ENCODE results near the gene GPR132. TPM values are rescaled to one million over a fixed set of nuclear protein-coding genes. Genes with fewer than 3 reads are reported as not detected.
A peak's percentile ranks its signal among the peaks of the same experiment; 100 is the strongest.

Gene GPR132
- total RNA-seq, 6 donors from 2014 or later, result 3.0 to 14.7 (median 7.0) TPM

DNA sequence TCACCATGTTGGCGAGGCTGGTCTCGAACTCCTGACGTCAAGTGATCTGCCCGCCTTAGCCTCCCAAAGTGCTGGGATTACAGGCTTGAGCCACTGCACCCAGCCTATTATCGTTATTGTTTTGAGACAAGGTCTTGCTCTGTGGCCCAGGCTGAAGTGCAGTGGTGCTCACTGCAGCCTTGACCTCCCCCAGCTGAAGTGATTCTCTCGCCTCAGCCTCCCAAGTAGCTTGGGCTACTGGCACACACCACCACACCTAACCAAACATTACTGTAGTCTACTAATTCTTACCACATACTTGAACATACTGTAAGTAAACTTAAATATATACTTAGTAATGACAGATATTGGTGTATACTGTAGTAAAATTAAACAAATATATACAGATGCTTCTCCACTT, 39.8 kb downstream of the GPR132 start:
- Histone ChIP-seq H3K27me3 (no peaks in the 10 kb centered on the region), H3K4me3 (no peak overlapping the region), H3K27ac (peak overlapping the region in 2 of 4 donors; percentile 27 to 67), H3K9me3 (no peaks in the 10 kb centered on the region), H3K36me3 (no peaks in the 10 kb centered on the region), H3K4me1 (peaks cover 6 to 12% (median 7%) of the 10 kb centered on the region in 4 donors)
- ATAC-seq (ENCODE audit: low FRiP score in 2 of 2) (no peak), DNase-seq (no peak)
- 98% methylated on average over 6 of the region's 6 CpGs for WGBS, 2 donors
- TF ChIP-seq EP300 (IDR thresholded peaks at IDR 0.05) (no peak), POLR2A (IDR thresholded peaks at IDR 0.05) (no peak), POLR2AphosphoS5 (IDR thresholded peaks at IDR 0.05) (no peak)
- TF ChIP-seq, protein P1, sequence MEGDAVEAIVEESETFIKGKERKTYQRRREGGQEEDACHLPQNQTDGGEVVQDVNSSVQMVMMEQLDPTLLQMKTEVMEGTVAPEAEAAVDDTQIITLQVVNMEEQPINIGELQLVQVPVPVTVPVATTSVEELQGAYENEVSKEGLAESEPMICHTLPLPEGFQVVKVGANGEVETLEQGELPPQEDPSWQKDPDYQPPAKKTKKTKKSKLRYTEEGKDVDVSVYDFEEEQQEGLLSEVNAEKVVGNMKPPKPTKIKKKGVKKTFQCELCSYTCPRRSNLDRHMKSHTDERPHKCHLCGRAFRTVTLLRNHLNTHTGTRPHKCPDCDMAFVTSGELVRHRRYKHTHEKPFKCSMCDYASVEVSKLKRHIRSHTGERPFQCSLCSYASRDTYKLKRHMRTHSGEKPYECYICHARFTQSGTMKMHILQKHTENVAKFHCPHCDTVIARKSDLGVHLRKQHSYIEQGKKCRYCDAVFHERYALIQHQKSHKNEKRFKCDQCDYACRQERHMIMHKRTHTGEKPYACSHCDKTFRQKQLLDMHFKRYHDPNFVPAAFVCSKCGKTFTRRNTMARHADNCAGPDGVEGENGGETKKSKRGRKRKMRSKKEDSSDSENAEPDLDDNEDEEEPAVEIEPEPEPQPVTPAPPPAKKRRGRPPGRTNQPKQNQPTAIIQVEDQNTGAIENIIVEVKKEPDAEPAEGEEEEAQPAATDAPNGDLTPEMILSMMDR (IDR thresholded peaks at IDR 0.05), result no peak

DNA sequence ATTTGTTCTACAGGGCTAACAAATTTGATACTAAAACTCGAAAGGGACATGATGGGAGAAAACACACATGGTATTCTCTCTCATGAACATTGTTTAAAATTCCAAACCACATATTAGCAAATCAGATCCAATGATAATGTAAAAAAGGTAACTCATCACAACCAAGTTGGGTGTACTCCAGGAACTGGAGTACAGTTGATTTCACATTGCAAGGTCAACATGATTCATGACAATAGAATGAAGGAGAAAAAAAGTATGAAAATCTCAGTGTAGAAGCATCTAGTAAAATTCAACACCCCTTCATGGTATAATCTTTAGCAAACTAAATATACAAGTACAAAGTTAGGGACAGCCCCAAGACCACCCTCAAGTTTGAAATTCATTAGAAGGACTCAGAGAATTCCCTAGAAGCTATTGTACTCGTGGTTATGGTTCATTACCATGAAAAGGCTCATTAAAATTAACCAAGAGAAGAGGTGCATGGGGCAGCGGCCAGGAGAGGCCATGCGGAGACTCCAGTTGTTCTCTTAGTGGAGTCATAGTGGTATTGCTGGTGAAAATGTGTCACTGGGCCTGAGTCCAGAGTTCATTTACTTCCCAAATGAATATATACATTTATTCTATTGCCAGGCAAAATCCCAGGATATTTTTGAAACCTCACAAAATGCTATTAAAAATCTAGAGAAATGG, 41.3 kb downstream of the GPR132 start:
- H3K9me3 ChIP-seq, result no peaks in the 10 kb centered on the region
- TF ChIP-seq POLR2A (IDR thresholded peaks at IDR 0.05), result no peak
- TF ChIP-seq EP300 (IDR thresholded peaks at IDR 0.05), result no peak
- TF ChIP-seq, protein P1 (IDR thresholded peaks at IDR 0.05), result no peak
- no peak for TF ChIP-seq POLR2AphosphoS5 (IDR thresholded peaks at IDR 0.05)
- H3K27ac ChIP-seq, result peak overlapping the region in 3 of 4 donors; percentile 38 to 56 (median 49)
- H3K4me3 ChIP-seq, result no peak overlapping the region
- no peaks in the 10 kb centered on the region for H3K36me3 ChIP-seq
- no peak for ATAC-seq (ENCODE audit: low FRiP score in 2 of 2)
- H3K4me1 ChIP-seq, result peaks cover 19 to 27% (median 21%) of the 10 kb centered on the region in 4 donors
- no peaks in the 10 kb centered on the region for H3K27me3 ChIP-seq
- DNase-seq, result no peak
- 80 to 87% methylated on average over 4 of the region's 4 CpGs for WGBS, 2 donors

DNA sequence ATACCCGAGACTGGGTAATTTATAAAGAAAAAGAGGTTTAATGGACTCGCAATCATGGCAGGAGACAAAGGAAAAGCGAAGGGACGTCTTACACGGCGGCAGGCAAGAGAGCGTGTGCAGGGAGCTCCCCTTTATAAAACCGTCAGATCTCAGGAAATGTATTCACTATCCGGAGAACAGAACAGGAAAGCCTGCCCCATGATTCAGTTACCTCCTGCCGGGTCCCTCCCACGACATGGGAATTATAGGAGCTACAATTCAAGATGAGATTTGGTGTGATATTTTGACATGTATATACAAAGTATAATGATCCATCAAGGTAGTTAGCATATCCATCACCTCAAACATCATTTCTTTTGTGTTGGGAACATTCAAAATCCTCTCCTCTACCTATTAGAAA, 42.1 kb downstream of the GPR132 start:
- Histone ChIP-seq H3K27ac (no peak overlapping the region), H3K4me1 (peaks cover 21 to 35% (median 22%) of the 10 kb centered on the region in 4 donors), H3K36me3 (no peaks in the 10 kb centered on the region), H3K9me3 (no peaks in the 10 kb centered on the region), H3K4me3 (no peak overlapping the region), H3K27me3 (no peaks in the 10 kb centered on the region)
- DNase-seq (no peak), ATAC-seq (ENCODE audit: low FRiP score in 2 of 2) (no peak)
- TF ChIP-seq POLR2AphosphoS5 (IDR thresholded peaks at IDR 0.05) (no peak), EP300 (IDR thresholded peaks at IDR 0.05) (no peak), POLR2A (IDR thresholded peaks at IDR 0.05) (no peak)
- TF ChIP-seq, protein P1 (IDR thresholded peaks at IDR 0.05), result no peak
- 74 to 79% methylated on average over 11 of the region's 11 CpGs for WGBS, 2 donors

DNA sequence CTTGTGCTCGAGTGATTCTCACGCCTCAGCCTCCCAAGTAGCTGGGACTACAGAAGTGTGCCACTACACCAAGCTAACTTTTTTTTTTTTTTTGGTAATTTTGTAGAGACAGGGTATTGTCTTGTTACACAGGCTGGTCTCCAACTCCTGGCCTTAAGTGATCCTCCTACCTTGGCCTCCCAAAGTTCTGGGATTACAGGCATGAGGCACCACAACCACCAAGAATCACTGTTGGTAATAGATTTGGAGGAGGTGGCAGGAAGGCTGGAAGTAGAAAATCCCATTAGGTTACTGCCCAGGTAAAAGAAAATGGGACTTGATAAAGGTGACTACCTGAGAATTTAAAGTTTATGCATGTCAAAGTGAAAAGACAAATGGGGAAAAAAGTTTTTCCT, 43.0 kb downstream of the GPR132 start:
- H3K27ac ChIP-seq, result peak overlapping the region in 1 of 4 donors; percentile 84
- no peaks in the 10 kb centered on the region for H3K27me3 ChIP-seq
- TF ChIP-seq POLR2AphosphoS5 (IDR thresholded peaks at IDR 0.05), result no peak
- TF ChIP-seq EP300 (IDR thresholded peaks at IDR 0.05), result no peak
- no peak for TF ChIP-seq POLR2A (IDR thresholded peaks at IDR 0.05)
- TF ChIP-seq, protein P1 (IDR thresholded peaks at IDR 0.05), result no peak
- ATAC-seq (ENCODE audit: low FRiP score in 2 of 2) (no peak), DNase-seq (no peak)
- H3K4me1 ChIP-seq, result peaks cover 21 to 39% (median 24%) of the 10 kb centered on the region in 4 donors
- no peaks in the 10 kb centered on the region for H3K9me3 ChIP-seq
- no peak overlapping the region for H3K4me3 ChIP-seq
- 51 to 83% methylated on average over 2 of the region's 2 CpGs for WGBS, 2 donors
- no peaks in the 10 kb centered on the region for H3K36me3 ChIP-seq
